HG03108 (cell line): ENCODE measurements around the gene FXYD7.
"Not testable (repeated sequence)": the region's sequence is repeated elsewhere in the genome, so short reads cannot be mapped to it uniquely, and the experiment has no call there.

Experiments
- ATAC-seq: cut with Tn5 transposase; IDR thresholded peaks from one replicate; pipeline ENCODE4 v1.9.1; 2021; ENCODE audit warnings: moderate library complexity; ENCODE audit not compliant: unreplicated experiment

The FXYD7 gene

DNA sequence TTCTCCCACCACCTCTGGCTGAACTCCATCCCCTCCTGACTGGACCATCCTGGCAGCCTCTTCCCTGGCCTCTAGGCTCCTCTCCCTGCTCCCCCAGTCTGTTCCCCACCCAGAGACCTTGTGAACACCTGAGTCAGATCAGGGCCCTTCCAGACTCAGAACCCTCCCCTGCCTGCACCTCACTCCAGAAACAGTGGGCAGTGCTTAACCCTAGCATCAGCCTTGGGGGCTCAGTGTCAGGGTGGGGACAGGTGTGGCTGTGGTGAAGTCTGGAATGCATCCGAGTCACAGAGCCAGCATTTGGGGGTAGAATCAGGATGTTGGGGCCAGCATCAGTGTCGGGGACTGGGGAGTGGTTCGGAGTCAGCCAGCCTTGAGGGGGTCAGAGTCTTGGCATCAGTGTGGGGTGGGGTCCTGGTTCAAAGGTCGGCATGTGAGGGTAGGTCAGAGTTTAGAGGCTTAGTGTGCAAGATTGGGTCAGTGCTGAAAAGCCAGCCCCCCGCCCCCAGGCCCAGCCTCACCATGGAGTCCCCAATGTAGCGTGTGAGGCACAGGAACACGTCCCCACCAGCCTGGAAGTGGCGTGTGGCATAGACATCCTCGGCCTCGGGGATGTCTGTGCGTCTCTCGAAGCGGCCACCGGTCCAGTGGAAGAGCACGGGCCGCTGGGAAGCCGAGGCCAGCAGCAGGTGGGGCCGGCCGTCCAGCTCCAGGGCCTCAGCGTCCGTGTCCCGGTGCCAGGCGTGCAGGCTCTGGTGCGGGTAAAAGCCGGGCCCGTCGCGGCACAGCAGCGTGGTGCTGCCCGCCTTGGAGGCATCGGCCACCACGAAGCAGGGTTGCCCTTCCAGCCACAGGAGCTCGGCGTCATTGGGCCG is 17.1 kb upstream of the FXYD7 start:
- no peak for ATAC-seq

DNA sequence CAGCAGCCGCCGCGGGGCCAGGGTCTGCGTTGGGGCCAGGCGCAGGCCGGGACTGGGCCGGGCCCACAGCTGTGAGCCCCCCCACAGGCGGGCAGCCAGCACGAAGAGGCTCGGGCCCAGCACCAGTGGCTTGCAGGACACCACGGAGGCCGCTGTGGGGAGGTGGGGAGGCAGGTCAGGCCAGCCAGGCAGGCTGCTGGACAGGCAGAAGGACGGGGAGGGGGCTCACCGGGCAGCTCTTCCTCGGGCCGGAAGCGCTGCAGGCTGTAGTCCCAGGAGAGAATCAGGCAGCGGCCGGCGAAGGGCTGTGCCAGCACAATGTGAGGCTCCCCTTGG is 16.5 kb upstream of the FXYD7 start:
- ATAC-seq: no peak

- no peak for ATAC-seq
Observed at GRCh38 chr19:35127871-35128270, 15.2 kb upstream of the FXYD7 start.

DNA sequence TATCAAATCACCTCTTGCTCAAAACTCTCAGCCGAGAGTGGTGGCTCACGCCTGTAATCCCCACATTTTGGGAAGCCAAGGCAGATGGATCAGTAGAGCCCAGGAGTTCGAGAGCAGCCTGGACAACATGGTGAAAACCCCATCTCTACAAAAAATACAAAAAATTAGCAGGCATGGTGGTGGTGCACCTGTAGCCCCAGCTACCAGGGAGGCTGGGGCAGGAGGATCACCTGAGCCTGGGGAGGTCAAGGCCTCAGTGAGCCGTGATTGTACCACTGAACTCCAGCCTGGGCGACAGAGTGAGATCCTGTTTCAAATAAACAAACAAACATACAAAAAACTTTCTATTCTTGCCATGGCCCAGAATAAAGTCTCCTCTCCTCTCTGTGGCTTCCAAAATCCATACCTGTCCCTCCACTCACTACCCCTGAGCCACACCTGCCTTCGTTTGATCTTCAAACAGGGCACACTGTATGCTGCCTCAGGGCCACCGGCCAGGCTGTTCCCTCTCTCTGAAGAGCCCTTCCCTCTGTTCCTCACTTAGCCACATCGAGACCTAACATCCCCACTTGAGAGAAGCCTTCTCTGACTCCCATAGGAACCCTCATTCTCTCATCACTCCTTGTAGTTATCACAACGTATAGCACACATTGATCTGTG is 14.5 kb upstream of the FXYD7 start:
- ATAC-seq: no peak

- ATAC-seq: not testable (repeated sequence)
Observed at GRCh38 chr19:35129724-35130274, 13.3 kb upstream of the FXYD7 start.

DNA sequence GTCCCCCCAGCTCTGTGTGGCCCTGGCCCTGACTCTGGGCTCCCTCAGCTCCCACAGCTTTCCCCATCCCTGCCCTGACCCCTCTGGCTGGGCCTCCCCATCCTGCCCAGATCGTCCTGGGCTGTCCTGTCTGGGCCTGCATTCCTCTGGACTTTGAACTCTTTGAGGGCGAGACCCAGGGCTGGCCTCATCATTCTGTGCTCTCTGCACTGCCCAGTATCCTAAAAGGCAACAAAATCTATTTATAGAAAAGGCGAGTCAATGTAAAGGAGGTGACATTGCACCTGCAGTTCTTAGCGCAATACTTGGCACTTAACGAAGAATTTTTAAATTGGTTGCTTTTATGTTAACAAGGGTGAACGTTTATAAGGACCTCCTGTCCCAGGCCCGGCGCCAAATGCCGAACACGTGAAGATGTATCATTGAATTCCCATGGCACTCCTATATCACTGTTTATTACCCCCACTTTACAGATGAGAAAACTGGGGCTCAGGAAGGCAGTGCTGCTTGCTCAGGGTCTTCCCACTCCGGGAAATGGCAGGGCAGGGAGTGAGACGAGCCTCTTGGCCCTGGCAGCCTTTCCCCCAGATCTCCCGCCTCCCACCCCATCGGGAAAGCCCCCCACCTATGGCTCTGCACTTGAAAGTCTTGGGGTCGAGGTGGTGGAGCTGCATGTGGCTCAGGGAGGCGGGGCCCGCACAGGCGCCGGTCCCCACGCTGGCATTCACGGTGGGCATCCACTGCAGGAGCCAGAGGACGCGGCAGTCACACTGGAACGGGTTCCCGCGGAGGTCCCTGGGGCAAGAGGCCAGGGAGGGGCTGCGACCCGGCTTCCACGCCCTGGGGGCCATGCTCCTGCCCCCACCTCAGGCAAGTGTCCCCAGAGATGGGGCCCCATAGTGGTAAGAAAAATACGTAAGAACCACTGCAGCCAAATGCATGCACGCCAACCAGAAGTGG is 12.0 kb upstream of the FXYD7 start:
- no peak for ATAC-seq

GRCh38 chr19:35132254-35132653 is 10.8 kb upstream of the FXYD7 start:
- no peak for ATAC-seq

- no peak for ATAC-seq
Observed at GRCh38 chr19:35133826-35134225, 9.2 kb upstream of the FXYD7 start.

GRCh38 chr19:35134601-35135242 is 8.3 kb upstream of the FXYD7 start, which contains the start of gene LGI4:
Gene LGI4, minus strand, starts transcription at chr19:35135059. Its CDS starts 379 bp downstream, at chr19:35134680.
- no peak for ATAC-seq

GRCh38 chr19:35135389-35135909 is 7.6 kb upstream of the FXYD7 start:
- no peak for ATAC-seq

DNA sequence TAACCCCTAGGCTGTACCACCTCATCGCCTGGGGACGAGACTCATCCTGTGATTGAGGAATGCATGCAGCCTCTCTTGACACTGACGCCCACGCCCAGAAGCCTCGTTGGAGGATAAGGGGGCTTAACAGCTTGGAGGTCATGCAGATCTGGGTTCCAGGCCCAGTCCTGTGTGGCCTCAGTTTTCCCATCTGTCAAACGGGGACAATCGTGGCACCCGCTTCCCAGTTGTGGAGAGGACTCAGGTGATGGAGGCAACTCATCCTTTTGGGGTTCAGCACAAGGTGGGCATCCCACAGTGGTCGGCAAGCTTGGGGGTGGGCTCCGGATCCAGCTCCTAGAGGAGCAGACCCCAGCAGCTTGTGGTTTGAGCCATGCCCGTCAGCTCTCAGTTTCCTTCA is 6.8 kb upstream of the FXYD7 start:
- no peak for ATAC-seq

DNA sequence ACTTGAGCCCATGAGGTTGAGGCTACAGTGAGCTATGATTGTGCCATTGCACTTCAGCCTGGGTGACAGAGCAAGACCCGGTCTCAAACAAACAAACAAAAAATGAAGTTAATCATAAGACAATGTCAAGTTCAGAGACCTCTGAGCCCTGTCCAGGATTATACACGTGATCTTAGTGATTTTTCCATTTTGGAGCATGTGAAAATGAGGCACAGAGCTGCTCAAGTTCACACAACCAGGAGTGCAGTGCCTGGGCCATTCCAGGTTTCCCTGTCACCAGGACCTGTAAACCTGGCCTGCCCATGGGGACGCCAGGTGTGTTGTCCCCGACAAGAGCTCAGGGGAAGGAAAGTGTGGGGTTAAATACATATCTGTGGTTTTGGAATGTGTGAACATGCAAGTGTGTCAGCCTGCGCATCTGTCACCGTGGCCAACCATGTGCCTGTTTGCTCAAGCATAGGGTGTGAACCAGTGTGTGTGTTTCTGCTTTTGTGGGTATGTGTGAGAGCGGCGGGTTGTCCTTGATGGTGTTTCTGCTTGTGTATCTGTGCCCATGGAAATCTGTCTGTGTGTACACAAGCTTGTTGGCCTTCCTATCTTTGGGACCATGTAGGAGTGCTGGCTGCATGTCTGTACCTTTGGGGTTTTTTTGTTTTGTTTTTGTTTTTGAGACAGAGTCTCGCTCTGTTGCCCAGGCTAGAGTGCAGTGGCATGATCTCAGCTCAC is 5.9 kb upstream of the FXYD7 start:
- no peak for ATAC-seq

DNA sequence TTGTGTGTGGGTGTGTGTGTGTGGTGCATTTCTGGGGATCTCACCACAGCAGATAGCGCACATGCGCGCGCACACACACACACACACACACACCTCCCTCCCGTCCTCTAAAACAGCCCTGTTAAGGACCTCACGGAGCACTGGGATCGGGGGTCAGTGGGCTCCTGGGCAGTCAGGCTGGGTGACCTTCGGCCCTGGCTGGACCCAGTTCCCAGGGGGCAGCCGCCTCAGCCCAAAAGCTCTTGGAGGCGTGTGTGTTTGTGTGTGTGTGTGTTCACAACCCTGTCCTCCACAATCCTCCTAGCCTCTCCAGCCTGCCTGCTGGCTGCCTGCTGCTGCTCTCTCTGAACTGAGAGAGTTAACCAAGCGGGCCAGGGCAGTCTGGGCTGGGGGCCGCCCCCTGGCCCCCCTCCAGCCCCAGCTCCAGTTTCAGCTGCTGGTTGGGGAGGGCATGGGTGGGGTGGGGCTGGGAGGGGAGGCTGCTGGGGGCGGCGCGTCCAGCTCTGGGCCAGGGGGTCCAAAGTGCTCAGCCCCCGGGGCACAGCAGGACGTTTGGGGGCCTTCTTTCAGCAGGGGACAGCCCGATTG is 4.7 kb upstream of the FXYD7 start, which contains the start of gene FXYD1:
Gene FXYD1, plus strand, starts transcription at position 520 of the 588 bp plus-strand sequence. CDS start 1,256 bp downstream, outside the sequence.
- no peak for ATAC-seq

GRCh38 chr19:35140207-35140961 is 2.7 kb upstream of the FXYD7 start:
- no peak for ATAC-seq

DNA sequence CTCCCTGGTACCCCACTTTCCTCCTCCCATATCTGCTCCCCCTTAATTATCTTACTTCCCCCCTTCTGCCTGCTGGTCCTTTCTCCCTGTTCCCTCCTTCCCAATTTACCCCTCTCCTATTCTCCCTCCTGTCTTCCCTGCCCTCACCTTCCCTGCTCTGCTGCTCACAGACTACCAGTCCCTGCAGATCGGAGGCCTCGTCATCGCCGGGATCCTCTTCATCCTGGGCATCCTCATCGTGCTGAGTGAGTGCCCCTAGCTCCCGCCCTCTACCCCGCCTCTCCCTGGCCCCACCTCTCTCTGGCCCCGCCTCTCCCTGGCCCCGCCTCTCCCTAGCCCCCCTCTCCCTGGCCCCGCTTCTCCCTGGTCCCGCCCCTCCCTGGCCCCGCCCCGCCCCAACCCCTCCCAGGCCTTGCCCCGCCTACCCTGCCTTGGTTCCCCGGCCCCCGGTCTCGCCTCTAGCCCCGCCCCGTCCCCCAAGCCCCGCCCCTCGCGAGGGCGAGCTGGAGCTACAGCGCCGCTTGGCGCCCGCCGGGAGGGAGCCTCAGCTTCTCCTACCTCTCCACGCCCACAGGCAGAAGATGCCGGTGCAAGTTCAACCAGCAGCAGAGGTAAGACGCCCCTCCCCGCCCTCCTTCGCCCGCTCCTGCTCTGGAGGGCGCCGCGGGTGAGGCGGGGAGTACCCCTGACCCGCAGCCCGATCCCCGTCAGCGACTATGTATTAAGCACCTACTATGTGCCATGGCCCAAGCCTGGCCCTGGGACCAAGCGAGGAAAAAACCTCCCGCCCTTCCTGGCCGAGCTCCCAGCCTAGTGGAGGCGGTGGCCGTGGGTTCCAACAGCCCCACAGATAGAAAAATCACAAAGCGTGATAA is 1.9 kb upstream of the FXYD7 start:
- ATAC-seq: peak; percentile 27

- no peak for ATAC-seq
Observed at GRCh38 chr19:35141837-35142605, 1.0 kb upstream of the FXYD7 start.
